Measurements from ENCODE around the gene TANC1. TPM values are rescaled to one million over a fixed set of nuclear protein-coding genes. Genes with fewer than 3 reads are reported as not detected.

Gene TANC1
- polyA plus RNA-seq, 10 donors, result 13.8 to 30.1 (median 22.7) TPM

DNA sequence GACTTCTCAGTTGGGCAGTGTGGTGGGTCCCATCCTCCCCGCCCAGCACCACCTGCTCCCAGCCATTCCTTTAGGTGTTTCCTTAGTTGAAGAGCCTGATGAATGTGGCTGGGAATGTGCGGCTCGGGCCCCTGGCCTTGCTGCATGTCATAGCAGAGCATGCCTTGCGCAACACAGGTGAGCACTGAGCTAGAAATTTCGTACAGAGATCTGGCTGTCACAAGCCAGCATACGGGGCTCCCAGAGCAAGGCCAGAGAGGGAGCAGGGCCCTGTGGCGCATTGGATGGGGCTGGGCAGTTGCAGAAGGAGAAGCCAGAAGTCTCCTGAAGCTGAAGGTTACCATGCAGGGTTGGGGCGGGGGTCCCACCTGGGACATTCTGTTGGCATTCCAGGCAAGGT, 188.4 kb downstream of the TANC1 start:
- DNase-seq, result no peak

DNA sequence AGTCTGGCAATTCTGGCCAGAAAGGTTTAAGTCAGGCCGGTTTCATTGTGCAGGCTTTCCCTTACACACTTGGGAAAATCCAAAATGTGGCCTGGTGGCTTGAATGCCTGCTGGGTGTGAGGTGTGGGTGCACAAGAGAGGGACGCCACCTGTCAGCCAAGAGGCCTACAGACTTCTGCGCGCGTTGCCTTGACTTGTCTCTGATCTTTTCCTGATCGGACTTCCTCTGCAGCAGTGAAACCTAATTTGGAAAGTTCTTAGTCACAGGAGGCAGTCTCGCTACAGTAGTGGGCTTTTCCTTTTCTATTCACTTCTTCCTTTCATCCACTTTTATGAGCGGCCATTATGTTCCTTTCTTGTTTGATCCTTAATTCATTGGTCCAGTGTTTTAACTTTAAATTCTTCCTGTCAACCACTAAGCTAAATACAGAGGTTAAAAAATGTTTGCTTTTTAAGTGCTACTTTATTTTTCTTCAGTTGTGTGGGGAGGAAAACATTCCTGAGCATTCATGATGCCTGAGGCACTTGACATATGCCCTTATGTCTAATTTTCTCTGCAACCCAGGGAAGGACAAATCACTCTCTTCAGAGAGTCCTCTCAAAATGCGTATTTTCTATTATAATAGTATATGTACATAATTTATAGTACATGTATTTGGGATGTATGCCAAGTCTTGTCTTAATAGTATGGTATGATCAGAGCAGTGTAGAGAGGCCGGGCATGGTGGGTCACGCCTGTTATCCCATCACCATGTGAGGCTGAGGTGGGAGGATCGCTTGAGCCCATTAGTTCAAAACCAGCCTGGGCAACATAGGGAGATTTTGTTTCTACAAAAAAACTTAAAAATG, 189.1 kb downstream of the TANC1 start:
- DNase-seq, result no peak

DNA sequence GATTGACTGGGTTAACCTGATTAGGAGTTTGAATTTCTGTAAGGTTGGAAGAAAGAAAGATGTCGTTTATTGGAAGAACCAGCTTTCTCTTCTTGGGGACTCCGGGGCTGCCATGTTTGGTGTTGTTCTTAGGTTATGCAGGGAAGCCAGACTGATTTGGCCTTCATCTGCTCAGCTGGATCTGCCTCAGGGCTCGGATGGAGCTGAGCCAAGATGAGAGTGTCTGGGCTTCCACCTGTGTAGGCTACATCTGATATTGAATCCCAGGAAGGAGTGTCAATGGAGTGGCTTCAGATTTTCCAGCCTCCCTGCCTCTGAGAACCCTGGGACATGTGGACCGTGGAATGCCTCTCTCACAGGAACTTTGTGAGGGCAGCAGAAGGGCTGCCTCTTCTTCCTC, 192.0 kb downstream of the TANC1 start:
- no peak for DNase-seq

DNA sequence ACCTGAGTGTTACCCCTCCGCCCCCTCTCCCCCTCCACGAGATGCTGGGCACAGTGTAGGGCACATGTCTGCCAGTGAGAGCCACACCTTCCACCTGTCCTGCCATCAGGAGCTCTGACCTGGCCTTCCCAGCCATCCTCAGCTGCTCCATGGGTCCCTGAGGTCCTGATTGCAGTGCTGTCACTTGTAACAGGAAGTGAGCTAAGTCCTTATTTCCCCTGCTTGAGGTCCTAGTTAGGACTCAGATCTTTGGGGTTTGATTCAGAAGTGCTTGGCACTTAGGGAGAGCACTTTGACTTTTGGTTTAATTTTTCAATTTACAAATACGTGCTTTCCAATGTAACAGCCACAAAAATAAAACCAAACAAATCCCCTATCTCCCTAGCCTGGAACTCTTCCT, 192.5 kb downstream of the TANC1 start:
- DNase-seq, result no peak

GRCh38 chr2:159163930-159164329, 195.5 kb downstream of the TANC1 start:
- no peak for DNase-seq

DNA sequence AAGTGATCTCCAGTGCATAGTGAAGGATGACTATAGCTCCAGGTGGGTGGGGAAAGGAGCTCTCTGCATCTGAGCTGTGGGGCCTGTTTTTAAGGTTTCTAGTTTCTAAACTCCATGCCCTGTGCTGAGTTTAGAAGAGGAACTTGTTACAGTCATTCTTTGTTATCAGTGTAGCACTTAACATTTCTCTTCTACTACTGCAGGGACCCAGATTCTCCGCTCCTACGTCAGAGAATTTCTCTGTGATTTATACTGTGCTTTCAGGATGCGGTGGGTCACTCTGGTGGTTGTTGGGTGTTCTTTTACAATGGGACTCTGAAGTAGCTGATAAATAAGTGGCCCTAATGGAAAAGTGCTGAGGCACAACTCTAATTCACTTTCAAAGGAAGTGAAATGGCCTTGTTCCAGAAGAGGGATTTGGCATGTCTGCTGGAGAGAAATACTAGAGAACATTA, 196.0 kb downstream of the TANC1 start:
- DNase-seq, result no peak

DNA sequence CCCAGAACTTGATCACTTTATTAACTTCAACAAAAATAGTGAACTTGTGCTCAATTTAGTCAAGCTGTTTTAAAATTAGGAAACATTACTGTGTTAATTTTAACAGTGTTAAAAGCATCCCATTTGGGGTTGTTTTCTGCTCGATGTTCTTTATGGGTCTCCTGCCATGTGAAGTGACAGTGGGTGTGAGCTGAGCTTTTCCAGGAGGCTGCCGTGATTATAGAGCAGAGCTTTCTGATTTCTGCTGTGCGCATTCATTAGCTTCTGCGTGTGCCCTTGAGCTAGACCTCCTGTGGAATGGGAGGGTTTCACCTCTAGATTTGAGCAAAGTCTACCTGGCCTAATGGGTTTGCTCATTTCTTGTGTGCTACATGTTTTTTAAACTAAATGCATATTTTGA, 196.6 kb downstream of the TANC1 start:
- no peak for DNase-seq

- no peak for DNase-seq
Observed at GRCh38 chr2:159168707-159169106, 200.3 kb downstream of the TANC1 start.

DNA sequence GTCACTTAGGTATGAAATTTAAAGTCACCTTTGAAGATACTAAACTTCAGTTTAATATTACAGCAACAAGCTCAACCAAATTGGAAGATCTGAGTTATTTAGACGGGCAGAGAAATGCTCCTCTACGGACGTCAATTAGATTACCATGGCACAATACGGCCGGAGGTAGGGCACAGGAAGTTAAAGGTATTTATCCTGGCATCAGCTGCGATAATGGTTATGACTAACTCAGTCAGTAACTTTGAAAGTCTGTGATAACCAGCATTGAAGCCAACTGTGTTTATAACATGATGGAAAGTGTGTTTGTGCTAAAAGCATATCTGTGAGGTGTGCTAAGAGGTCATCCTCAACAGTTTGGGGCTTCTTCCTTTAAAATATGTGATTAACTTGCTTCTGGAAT, 200.7 kb downstream of the TANC1 start:
- DNase-seq, result no peak

- DNase-seq, result no peak
Observed at GRCh38 chr2:159172403-159172802, 204.0 kb downstream of the TANC1 start.

- no peak for DNase-seq
Observed at GRCh38 chr2:159174759-159175158, 206.3 kb downstream of the TANC1 start.

GRCh38 chr2:159175182-159175581, 206.7 kb downstream of the TANC1 start:
- DNase-seq, result no peak

GRCh38 chr2:159175927-159176326, 207.5 kb downstream of the TANC1 start:
- no peak for DNase-seq

DNA sequence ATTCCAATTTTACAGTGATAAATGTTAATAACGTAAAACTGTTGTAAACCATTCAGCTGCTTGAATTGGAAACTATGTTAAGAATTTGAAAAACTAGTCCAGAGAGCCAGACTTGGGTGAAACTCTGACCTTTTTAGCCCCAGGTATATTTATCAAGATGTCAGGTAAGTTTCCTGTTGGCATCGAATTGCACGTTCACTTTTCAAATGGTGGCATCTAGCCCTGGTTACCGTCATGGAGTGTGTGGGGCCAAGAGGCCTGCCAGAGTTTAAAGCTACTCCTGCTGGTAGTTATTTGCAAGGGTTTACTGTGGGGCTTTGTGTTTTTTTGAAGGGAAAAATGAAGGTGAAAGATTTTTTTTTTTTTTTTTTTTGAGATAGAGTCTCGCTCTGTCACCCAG, 208.1 kb downstream of the TANC1 start:
- DNase-seq, result no peak

- DNase-seq, result no peak
Observed at GRCh38 chr2:159177357-159177756, 208.9 kb downstream of the TANC1 start.

DNA sequence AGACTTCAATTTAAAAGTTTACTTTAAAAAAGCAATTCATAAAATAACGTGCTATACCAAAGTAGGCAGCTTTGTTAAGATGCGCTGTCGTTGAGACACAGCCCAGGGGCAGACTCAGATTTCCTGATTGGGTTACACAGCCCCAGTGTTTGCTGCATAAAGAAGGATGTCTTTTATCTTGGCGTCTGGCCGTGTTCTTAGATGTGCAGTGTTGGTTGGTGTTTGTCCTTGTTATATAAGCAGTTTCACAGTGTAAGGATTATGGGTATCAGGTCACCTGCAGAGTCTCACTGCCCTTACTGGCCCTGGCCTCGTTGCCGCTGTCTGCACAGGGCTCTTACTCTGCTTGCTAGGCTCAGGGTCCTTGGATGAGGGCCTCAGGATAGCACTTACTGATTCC, 209.5 kb downstream of the TANC1 start:
- DNase-seq, result no peak

DNA sequence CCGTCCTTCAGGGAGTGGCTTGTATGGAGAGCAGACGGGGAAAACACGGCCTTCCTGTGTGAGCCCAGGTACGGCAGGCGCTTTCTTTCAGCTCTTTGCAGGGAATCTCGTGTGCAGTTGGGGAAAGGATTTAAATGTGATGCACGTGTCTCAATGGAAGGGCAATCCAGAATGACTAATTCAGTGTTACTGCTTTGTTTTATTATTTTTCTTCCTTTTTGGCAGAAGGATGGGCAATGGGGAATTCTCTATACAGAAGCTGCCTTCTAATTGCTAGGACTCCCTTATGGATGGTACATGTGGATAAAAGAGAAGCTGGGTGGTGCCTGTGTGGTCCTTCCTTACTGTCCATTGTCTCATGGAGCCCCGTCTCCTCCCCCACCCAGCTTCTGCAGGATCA, 210.7 kb downstream of the TANC1 start:
- DNase-seq, result no peak

GRCh38 chr2:159179696-159180095, 211.3 kb downstream of the TANC1 start:
- no peak for DNase-seq

DNA sequence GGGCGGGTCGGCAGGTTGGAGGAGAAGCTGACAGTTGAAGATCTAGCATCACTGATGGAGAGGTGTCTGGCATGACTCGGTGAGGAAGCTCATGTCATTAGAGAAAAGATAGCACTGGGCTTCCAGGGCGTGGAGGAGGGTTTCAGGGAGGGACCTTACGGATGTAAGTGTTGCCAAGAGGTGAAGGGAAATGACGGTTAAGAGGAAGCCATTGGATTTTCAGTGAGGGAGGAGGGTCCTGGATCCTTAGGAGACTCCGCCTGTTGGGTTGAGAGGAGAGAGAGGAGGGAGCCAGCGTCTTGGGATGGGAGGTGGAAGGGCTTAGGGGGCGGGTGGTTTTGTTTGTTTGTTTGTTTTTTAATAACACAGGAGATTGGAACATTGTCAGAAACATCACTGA, 214.9 kb downstream of the TANC1 start:
- no peak for DNase-seq

- peak in 1 of 3 donors; percentile 38 for DNase-seq
Observed at GRCh38 chr2:159185401-159186130, 217.1 kb downstream of the TANC1 start.

DNA sequence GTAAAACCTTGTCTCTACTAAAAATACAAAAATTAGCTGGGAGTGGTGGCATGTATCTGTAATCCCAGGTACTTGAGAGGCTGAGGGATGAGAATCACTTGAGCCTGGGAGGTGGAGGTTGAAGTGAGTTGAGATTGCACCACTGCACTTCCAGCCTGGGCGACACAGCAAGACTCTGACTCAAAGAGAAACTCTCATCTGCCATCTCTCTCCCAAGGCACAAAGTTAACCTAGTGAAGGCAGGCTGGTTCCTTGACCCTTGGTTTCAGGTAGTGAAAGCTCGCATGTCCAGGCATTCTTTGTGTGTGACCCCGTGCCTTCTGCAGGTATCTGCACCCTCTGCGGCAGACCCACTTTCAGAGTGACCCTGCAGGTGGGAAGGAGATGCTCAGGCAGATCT, 218.0 kb downstream of the TANC1 start:
- no peak for DNase-seq

DNA sequence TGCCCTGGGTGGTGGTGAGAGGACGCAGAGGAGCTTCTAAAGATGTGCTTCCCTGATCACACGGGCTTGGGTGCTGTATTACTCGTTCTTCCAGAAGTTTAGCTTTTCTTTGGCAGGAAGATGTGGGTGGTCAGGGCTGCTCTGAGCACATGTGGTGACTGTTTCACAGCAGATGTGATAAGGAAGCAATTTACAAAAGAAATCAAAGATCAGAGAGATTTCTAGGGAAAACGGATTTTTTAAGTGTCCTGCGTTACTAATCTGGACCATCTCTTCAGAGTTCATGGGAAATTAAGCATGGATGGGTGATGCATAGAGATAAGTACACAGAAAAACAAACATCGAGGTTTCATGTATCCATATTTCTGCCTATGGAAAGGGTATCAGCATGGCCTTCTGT, 218.7 kb downstream of the TANC1 start:
- no peak for DNase-seq

- no peak for DNase-seq
Observed at GRCh38 chr2:159188449-159188848, 220.0 kb downstream of the TANC1 start.
